H9 (cell line): ENCODE measurements around the gene TPP1. TPM values are rescaled to one million over a fixed set of nuclear protein-coding genes. Genes with fewer than 3 reads are reported as not detected.

ENCODE experiments used
- DNase-seq: peaks from one replicate; pipeline ENCODE4 v3.0.0-alpha.2; 2017
- H2AFZ ChIP-seq: one replicate; pipeline ENCODE4 v1.6.1; 2013; ENCODE audit warnings: mild to moderate bottlenecking, low read length, control low read depth, moderate library complexity
- H2AK5ac ChIP-seq: 2 replicates; pipeline ENCODE4 v1.6.1; 2013; ENCODE audit warnings: low read length, control low read depth, mixed read lengths; ENCODE audit not compliant: insufficient read length
- H2BK120ac ChIP-seq: one replicate; pipeline ENCODE4 v1.6.1; 2013; ENCODE audit warnings: low read depth, mild to moderate bottlenecking, low read length, control low read depth, inconsistent platforms; ENCODE audit not compliant: poor library complexity, severe bottlenecking
- H2BK12ac ChIP-seq: 2 replicates; pipeline ENCODE4 v1.6.1; 2013; ENCODE audit warnings: low read length, control low read depth, mixed read lengths, low read depth; ENCODE audit not compliant: insufficient read length
- H2BK15ac ChIP-seq: 2 replicates; pipeline ENCODE4 v1.6.1; 2013; ENCODE audit warnings: low read depth, low read length, control low read depth
- H2BK20ac ChIP-seq: one replicate; pipeline ENCODE4 v1.6.1; 2013; ENCODE audit warnings: low read depth, mild to moderate bottlenecking, low read length, control low read depth, inconsistent platforms; ENCODE audit not compliant: poor library complexity, severe bottlenecking
- H2BK5ac ChIP-seq: 2 replicates; pipeline ENCODE4 v1.6.1; 2013; ENCODE audit warnings: low read length, control low read depth, mixed read lengths; ENCODE audit not compliant: insufficient read length
- H3K14ac ChIP-seq: 2 replicates; pipeline ENCODE4 v1.6.1; 2013; ENCODE audit warnings: low read length, control low read depth; ENCODE audit not compliant: insufficient read depth
- H3K18ac ChIP-seq: 2 replicates; pipeline ENCODE4 v1.6.1; 2013; ENCODE audit warnings: low read depth, mild to moderate bottlenecking, mixed read lengths, low read length, control low read depth; ENCODE audit not compliant: insufficient read length
- H3K23ac ChIP-seq: 2 replicates; pipeline ENCODE4 v1.6.1; 2013; ENCODE audit warnings: low read length, control low read depth, mixed read lengths, low read depth; ENCODE audit not compliant: insufficient read length
- H3K23me2 ChIP-seq: 2 replicates; pipeline ENCODE4 v1.6.1; 2013; ENCODE audit warnings: low read depth, mild to moderate bottlenecking, mixed read lengths, low read length, control low read depth; ENCODE audit not compliant: insufficient read length, poor library complexity, severe bottlenecking
- H3K27ac ChIP-seq: 2 replicates; pipeline ENCODE4 v1.5.1; 2013; ENCODE audit warnings: low read length, control low read depth, mixed read lengths, low read depth; ENCODE audit not compliant: insufficient read length
- H3K27me3 ChIP-seq: 2 replicates; pipeline ENCODE4 v1.6.1; 2013; ENCODE audit warnings: low read length, control low read depth, inconsistent platforms; ENCODE audit not compliant: insufficient read depth
- H3K4ac ChIP-seq: 2 replicates; pipeline ENCODE4 v1.6.1; 2013; ENCODE audit warnings: low read depth, mild to moderate bottlenecking, control low read depth, inconsistent platforms, low read length, moderate library complexity
- H3K4me1 ChIP-seq: 2 replicates; pipeline ENCODE4 v1.6.1; 2013; ENCODE audit warnings: low read length, control low read depth, inconsistent platforms; ENCODE audit not compliant: insufficient read depth
- H3K4me2 ChIP-seq: 2 replicates; pipeline ENCODE4 v1.6.1; 2013; ENCODE audit warnings: low read length, control low read depth, mixed read lengths; ENCODE audit not compliant: insufficient read length, insufficient read depth
- H3K56ac ChIP-seq: 2 replicates; pipeline ENCODE4 v1.6.1; 2013; ENCODE audit warnings: low read depth, mild to moderate bottlenecking, mixed read lengths, low read length, control low read depth; ENCODE audit not compliant: insufficient read length
- H3K79me1 ChIP-seq: 2 replicates; pipeline ENCODE4 v1.6.1; 2013; ENCODE audit warnings: low read depth, mild to moderate bottlenecking, moderate library complexity, low read length, control low read depth, inconsistent platforms; ENCODE audit not compliant: insufficient read depth, poor library complexity, severe bottlenecking
- H3K79me2 ChIP-seq: 2 replicates; pipeline ENCODE4 v1.6.1; 2013; ENCODE audit warnings: low read length, control low read depth, inconsistent platforms; ENCODE audit not compliant: insufficient read depth
- H3K9ac ChIP-seq: 2 replicates; pipeline ENCODE4 v1.6.1; 2013; ENCODE audit warnings: low read length, control low read depth, mixed read lengths; ENCODE audit not compliant: insufficient read length; ENCODE audit errors: extremely low read depth
- H3K9me3 ChIP-seq: one replicate; pipeline ENCODE4 v1.6.1; 2013; ENCODE audit warnings: low read depth, low read length, inconsistent platforms; ENCODE audit not compliant: control insufficient read depth
- H3T11ph ChIP-seq: one replicate; pipeline ENCODE4 v1.6.1; 2013; ENCODE audit warnings: mild to moderate bottlenecking, low read length, control low read depth, inconsistent platforms
- H4K20me1 ChIP-seq: one replicate; pipeline ENCODE4 v1.6.1; 2013; ENCODE audit not compliant: control insufficient read depth, insufficient read length, insufficient read depth
- H4K5ac ChIP-seq: 2 replicates; pipeline ENCODE4 v1.6.1; 2013; ENCODE audit warnings: low read depth, mild to moderate bottlenecking, mixed read lengths, low read length, control low read depth; ENCODE audit not compliant: insufficient read length
- H4K8ac ChIP-seq: replicated peaks from 2 replicates; pipeline ENCODE4 v1.6.1; 2013; ENCODE audit warnings: low read length, control low read depth, mixed read lengths, low read depth; ENCODE audit not compliant: insufficient read length
- H4K91ac ChIP-seq: 2 replicates; pipeline ENCODE4 v1.6.1; 2013; ENCODE audit warnings: low read depth, mild to moderate bottlenecking, moderate library complexity, mixed read lengths, low read length, control low read depth; ENCODE audit not compliant: insufficient read length
- H3K27ac Mint-ChIP-seq, 3 experiments: 2 replicates in 2 of 3; 3 replicates in 1 of 3; pipeline ENCODE4 v1.8.0; 2020 to 2021; ENCODE audit warnings: mixed read lengths in 3 of 3, mild to moderate bottlenecking in 1 of 3, moderate library complexity in 1 of 3
- H3K27me3 Mint-ChIP-seq: 2 replicates; pipeline ENCODE4 v1.8.0; 2021; ENCODE audit warnings: low read depth, mild to moderate bottlenecking, moderate library complexity, mixed read lengths
- H3K36me3 Mint-ChIP-seq, 3 experiments: 2 replicates in 2 of 3; 3 replicates in 1 of 3; pipeline ENCODE4 v1.8.0; 2020 to 2021; ENCODE audit warnings: low read depth in 3 of 3, mixed read lengths in 3 of 3; ENCODE audit not compliant: insufficient read depth in 1 of 3
- H3K4me1 Mint-ChIP-seq, 2 experiments: 2 replicates each; pipeline ENCODE4 v1.8.0; 2020; ENCODE audit warnings: mixed read lengths in 2 of 2
- H3K4me3 Mint-ChIP-seq, 2 experiments: 2 replicates in 1 of 2; 3 replicates in 1 of 2; pipeline ENCODE4 v1.8.0; 2020 to 2021; ENCODE audit warnings: mild to moderate bottlenecking in 2 of 2, mixed read lengths in 2 of 2, moderate library complexity in 1 of 2
- H3K9me3 Mint-ChIP-seq, 2 experiments: 2 replicates in 1 of 2; 3 replicates in 1 of 2; pipeline ENCODE4 v1.8.0; 2020; ENCODE audit warnings: mild to moderate bottlenecking in 2 of 2, mixed read lengths in 2 of 2, moderate library complexity in 1 of 2
- WGBS: extraction: QIAGEN DNeasy Blood & Tissue Kit; methylation state at CpG from one replicate; pipeline ENCODE4 v1.1.7; 2013; ENCODE audit warnings: missing lambda C conversion rate, low lambda C conversion rate, mixed read lengths; ENCODE audit not compliant: insufficient read length; ENCODE audit errors: extremely low coverage; 5-methylcytosine and 5-hydroxymethylcytosine counted together
- total RNA-seq: library from RNA; stranded (reverse); gene quantifications from 2 replicates; pipeline ENCODE4 v1.2.1, GENCODE V29; 2021
- TF ChIP-seq, protein P1 (sequence below): fragments of 200-600 bp; sonication (generic); conservative IDR thresholded peaks from 3 replicates; pipeline ENCODE4 v1.8.0; 2021; ENCODE audit warnings: antibody characterized with exemption, mild to moderate bottlenecking

Gene TPP1
- total RNA-seq, 1 experiment from 2014 or later: 37.2 TPM

DNA sequence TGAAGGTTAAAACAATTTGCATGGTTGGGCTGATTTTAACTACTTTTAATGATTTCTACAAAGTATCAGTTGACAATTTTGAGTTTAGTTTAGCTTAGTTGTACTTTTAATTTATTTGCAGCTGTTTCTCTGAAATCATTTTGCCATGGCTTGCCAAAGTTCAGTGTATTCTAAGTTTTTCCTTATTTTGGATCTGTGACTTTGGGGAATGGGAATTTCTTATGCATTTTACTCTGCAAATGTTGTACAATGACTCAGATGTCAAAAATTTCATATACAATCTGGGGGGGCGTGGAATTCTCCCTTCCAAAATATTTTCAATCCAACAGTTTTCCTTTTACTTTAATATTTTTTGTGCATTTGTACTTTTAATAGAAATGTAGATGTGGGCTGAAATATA is 45.3 kb upstream of the TPP1 start:
- H3K4me1 Mint-ChIP-seq: peaks cover 0 to 4% of the 10 kb centered on the region in 2 experiments; a peak in 1 of 4 replicates

More for the DNA sequence above, 45.3 kb upstream of the TPP1 start:
- Histone ChIP-seq H3K14ac (no peak overlapping the region), H4K91ac (no peak overlapping the region), H3K9ac (no peak overlapping the region), H2BK12ac (no peak overlapping the region), H3K9me3 (no peaks in the 10 kb centered on the region), H3K18ac (no peak overlapping the region), H2BK15ac (no peak overlapping the region), H2BK5ac (no peak overlapping the region), H3K23ac (no peak overlapping the region), H3K79me2 (no peaks in the 10 kb centered on the region), H3K27ac (no peak overlapping the region), H3K4me2 (no peak overlapping the region), H2AK5ac (no peak overlapping the region), H3K27me3 (no peaks in the 10 kb centered on the region), H4K20me1 (no peaks in the 10 kb centered on the region), H3K79me1 (no peaks in the 10 kb centered on the region), H4K8ac (no peak overlapping the region), H3T11ph (no peak overlapping the region), H3K4me1 (no peaks in the 10 kb centered on the region), H2BK120ac (no peak overlapping the region), H2BK20ac (no peak overlapping the region), H3K56ac (no peak overlapping the region), H3K4ac (no peak overlapping the region), H2AFZ (no peak overlapping the region), H3K23me2 (no peaks in the 10 kb centered on the region), H4K5ac (no peak overlapping the region)
- H3K27ac Mint-ChIP-seq: no peak overlapping the region
- no peak for DNase-seq
- H3K4me3 Mint-ChIP-seq: no peak overlapping the region
- no peaks in the 10 kb centered on the region for H3K9me3 Mint-ChIP-seq
- TF ChIP-seq, protein P1, sequence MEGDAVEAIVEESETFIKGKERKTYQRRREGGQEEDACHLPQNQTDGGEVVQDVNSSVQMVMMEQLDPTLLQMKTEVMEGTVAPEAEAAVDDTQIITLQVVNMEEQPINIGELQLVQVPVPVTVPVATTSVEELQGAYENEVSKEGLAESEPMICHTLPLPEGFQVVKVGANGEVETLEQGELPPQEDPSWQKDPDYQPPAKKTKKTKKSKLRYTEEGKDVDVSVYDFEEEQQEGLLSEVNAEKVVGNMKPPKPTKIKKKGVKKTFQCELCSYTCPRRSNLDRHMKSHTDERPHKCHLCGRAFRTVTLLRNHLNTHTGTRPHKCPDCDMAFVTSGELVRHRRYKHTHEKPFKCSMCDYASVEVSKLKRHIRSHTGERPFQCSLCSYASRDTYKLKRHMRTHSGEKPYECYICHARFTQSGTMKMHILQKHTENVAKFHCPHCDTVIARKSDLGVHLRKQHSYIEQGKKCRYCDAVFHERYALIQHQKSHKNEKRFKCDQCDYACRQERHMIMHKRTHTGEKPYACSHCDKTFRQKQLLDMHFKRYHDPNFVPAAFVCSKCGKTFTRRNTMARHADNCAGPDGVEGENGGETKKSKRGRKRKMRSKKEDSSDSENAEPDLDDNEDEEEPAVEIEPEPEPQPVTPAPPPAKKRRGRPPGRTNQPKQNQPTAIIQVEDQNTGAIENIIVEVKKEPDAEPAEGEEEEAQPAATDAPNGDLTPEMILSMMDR: no peak
- H3K27me3 Mint-ChIP-seq: peaks cover 3% of the 10 kb centered on the region; the same call in 1 of the 2 replicates
- no peaks in the 10 kb centered on the region for H3K36me3 Mint-ChIP-seq
- no CpG with 5 or more reads among the region's 1 CpG for WGBS
